GM19395 (cell line): ENCODE data around the gene CT45A3.
"Not testable (repeated sequence)": the region's sequence is repeated elsewhere in the genome, so short reads cannot be mapped to it uniquely, and the experiment has no call there.

ENCODE experiments used
- ATAC-seq: cut with Tn5 transposase; IDR thresholded peaks from one replicate; pipeline ENCODE4 v1.9.1; 2021; ENCODE audit warnings: mild to moderate bottlenecking, moderate library complexity; ENCODE audit not compliant: unreplicated experiment

CT45A3 gene

DNA sequence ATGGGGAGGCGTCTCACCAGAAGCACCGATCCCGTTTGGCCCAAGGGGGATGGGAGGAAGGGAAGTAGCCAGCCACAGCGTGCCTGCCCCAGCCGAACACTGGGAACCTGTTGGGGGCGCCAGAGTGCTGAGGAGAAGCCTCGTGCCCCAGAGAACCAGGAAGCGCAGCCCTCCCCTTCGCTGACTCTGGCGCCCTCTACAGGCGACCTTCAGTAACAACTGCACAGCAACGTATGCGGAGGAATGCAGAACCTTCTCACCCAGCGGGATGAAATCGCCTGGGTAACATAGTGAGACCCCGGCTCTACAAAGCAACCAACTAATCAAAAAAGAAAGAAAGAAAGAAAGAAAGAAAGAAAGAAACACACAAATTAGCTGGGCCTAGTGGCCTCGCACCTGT, at the start of gene CT45A3:
TSS of gene CT45A3 (minus strand) at position 101 of the 400 bp plus-strand sequence. CDS start 3,747 bp downstream, outside the sequence.
- not testable (repeated sequence) for ATAC-seq

GRCh38 chrX:135802687-135803086, 34.7 kb upstream of the CT45A3 start, which contains the start of gene CT45A6:
TSS of gene CT45A6 (minus strand) at chrX:135802787. CDS start at chrX:135798993, 3,794 bp downstream.
- ATAC-seq, result not testable (repeated sequence)

GRCh38 chrX:135785403-135785802, 17.4 kb upstream of the CT45A3 start, which contains the start of gene CT45A5:
TSS of gene CT45A5 (minus strand) at chrX:135785503. CDS start at chrX:135781729, 3,774 bp downstream.
- not testable (repeated sequence) for ATAC-seq

DNA sequence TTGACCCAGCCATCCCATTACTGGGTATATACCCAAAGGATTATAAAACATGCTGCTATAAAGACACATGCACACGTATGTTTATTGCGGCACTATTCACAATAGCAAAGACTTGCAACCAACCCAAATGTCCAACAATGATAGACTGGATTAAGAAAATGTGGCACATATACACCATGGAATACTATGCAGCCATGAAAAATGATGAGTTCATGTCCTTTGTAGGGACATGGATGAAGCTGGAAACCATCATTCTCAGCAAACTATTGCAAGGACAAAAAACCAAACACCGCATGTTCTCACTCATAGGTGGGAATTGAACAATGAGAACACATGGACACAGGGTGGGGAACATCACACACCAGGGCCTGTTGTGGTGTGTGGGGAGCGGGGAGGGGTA, 23.3 kb downstream of the CT45A3 start:
- not testable (repeated sequence) for ATAC-seq

- no peak for ATAC-seq
Measured at GRCh38 chrX:135741192-135741715, 26.7 kb downstream of the CT45A3 start.

- ATAC-seq, result peak; percentile 68
Measured at GRCh38 chrX:135740681-135741149, 27.3 kb downstream of the CT45A3 start.

- ATAC-seq, result peak; percentile 57
Measured at GRCh38 chrX:135737366-135738071, 30.5 kb downstream of the CT45A3 start.

GRCh38 chrX:135734666-135735065, 33.3 kb downstream of the CT45A3 start:
- not testable (repeated sequence) for ATAC-seq

GRCh38 chrX:135713795-135714194, 54.2 kb downstream of the CT45A3 start:
- ATAC-seq, result no peak

DNA sequence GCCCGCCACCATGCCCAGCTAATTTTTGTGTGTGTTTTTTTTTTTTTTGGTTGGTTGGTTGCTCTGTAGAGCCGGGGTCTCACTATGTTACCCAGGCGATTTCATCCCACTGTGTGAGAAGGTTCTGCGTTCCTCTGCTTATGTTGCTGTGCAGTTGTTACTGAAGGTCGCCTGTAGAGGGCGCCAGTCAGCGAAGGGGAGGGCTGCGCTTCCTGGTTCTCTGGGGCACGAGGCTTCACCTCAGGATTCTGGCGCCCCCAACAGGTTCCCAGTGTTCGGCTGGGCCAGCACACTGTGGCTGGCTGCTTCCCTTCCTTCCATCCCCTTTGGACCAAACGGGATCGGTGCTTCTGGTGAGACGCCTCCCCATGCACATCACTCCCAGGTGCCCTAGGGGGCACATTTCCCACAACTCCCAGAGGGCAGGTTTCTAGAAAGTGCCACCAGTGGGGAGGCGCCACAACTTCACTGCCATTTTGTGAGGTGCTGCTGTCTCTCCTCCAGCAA, 54.8 kb downstream of the CT45A3 start, which contains the start of gene CT45A1:
TSS of gene CT45A1 (plus strand) at position 457 of the 507 bp plus-strand sequence. CDS start 5,302 bp downstream, outside the sequence.
- not testable (repeated sequence) for ATAC-seq
